ENCODE measurements around the gene ZNF507.

The ZNF507 gene

GRCh38 chr19:32427536-32427935 is 82.1 kb downstream of the ZNF507 start:
- Histone ChIP-seq H3K36me3 (ENCODE audit: control insufficient read depth, insufficient read depth, low read length) (no peaks in the 10 kb centered on the region), H3K4me3 (ENCODE audit: low read length) (no peak overlapping the region), H3K9ac (ENCODE audit: low read length) (no peak overlapping the region), H3K4me1 (ENCODE audit: control insufficient read depth, insufficient read depth, low read length) (peaks cover 11% of the 10 kb centered on the region), H3K9me3 (ENCODE audit: control insufficient read depth, low read length) (no peaks in the 10 kb centered on the region), H3K27me3 (ENCODE audit: control insufficient read depth, insufficient read depth, low read length) (no peaks in the 10 kb centered on the region)

GRCh38 chr19:32436692-32437091 is 91.3 kb downstream of the ZNF507 start:
- Histone ChIP-seq H3K4me3 (ENCODE audit: low read length) (no peak overlapping the region), H3K9ac (ENCODE audit: low read length) (no peak overlapping the region), H3K9me3 (ENCODE audit: control insufficient read depth, low read length) (no peaks in the 10 kb centered on the region), H3K27me3 (ENCODE audit: control insufficient read depth, insufficient read depth, low read length) (no peaks in the 10 kb centered on the region), H3K36me3 (ENCODE audit: control insufficient read depth, insufficient read depth, low read length) (no peaks in the 10 kb centered on the region), H3K4me1 (ENCODE audit: control insufficient read depth, insufficient read depth, low read length) (no peaks in the 10 kb centered on the region)

- H3K9me3 ChIP-seq (ENCODE audit: control insufficient read depth, low read length) = no peaks in the 10 kb centered on the region
- H3K36me3 ChIP-seq (ENCODE audit: control insufficient read depth, insufficient read depth, low read length) = no peaks in the 10 kb centered on the region
- H3K9ac ChIP-seq (ENCODE audit: low read length) = no peak overlapping the region
- H3K4me1 ChIP-seq (ENCODE audit: control insufficient read depth, insufficient read depth, low read length) = no peaks in the 10 kb centered on the region
- H3K27me3 ChIP-seq (ENCODE audit: control insufficient read depth, insufficient read depth, low read length) = no peaks in the 10 kb centered on the region
- H3K4me3 ChIP-seq (ENCODE audit: low read length) = no peak overlapping the region
These were observed 91.7 kb downstream of the ZNF507 start for GRCh38 chr19:32437096-32437495.

All from mucosa of stomach (tissue), 1 donor.